Esophagus (tissue), 2 donors: ENCODE results near the gene CHMP1B. TPM values are rescaled to one million over a fixed set of nuclear protein-coding genes. Genes with fewer than 3 reads are reported as not detected.

Experiments used
- H3K27ac ChIP-seq, 2 donors: one replicate each; pipeline ENCODE4 v1.5.1; 2013; ENCODE audit warnings: low read depth in 2 of 2, mild to moderate bottlenecking in 2 of 2, inconsistent platforms in 1 of 2, low read length in 1 of 2, moderate library complexity in 1 of 2
- H3K27me3 ChIP-seq, 2 donors: one replicate each; pipeline ENCODE4 v1.6.1; 2013; ENCODE audit warnings: low read length in 2 of 2, control low read depth in 1 of 2, mild to moderate bottlenecking in 1 of 2; ENCODE audit not compliant: insufficient read depth in 2 of 2, control insufficient read depth in 1 of 2
- H3K36me3 ChIP-seq, 2 donors: one replicate each; pipeline ENCODE4 v1.6.1; 2013; ENCODE audit warnings: low read length in 1 of 2; ENCODE audit not compliant: control insufficient read depth in 2 of 2, insufficient read depth in 2 of 2
- H3K4me1 ChIP-seq, 2 donors: one replicate each; pipeline ENCODE4 v1.6.1; 2013; ENCODE audit warnings: low read length in 1 of 2; ENCODE audit not compliant: control insufficient read depth in 2 of 2, insufficient read depth in 2 of 2
- H3K4me3 ChIP-seq, 2 donors: one replicate each; pipeline ENCODE4 v1.5.1; 2013; ENCODE audit warnings: low read length in 2 of 2, mild to moderate bottlenecking in 2 of 2, low read depth in 1 of 2, moderate library complexity in 1 of 2
- H3K9me3 ChIP-seq, 2 donors: one replicate each; pipeline ENCODE4 v1.6.1; 2013; ENCODE audit warnings: mild to moderate bottlenecking in 2 of 2, low read depth in 1 of 2, low read length in 1 of 2, moderate library complexity in 1 of 2; ENCODE audit not compliant: control insufficient read depth in 2 of 2, insufficient read depth in 1 of 2
- WGBS, 2 donors: extraction: QIAGEN DNeasy Blood & Tissue Kit; methylation state at CpG; one replicate each; pipeline ENCODE4 v1.1.7; 2013; 5-methylcytosine and 5-hydroxymethylcytosine counted together
- polyA plus RNA-seq, 2 donors: library from polyadenylated mRNA; stranded (reverse); fragments of 200-250 nt; gene quantifications; one replicate each; pipeline ENCODE4 v1.2.3, GENCODE V29; 2013
- donor health status: healthy with polysubstance abuse.
- donor health status: Bipolar disorder and iron deficiency.

The CHMP1B gene
- polyA plus RNA-seq, 2 donors, result 26.8 to 31.5 TPM

DNA sequence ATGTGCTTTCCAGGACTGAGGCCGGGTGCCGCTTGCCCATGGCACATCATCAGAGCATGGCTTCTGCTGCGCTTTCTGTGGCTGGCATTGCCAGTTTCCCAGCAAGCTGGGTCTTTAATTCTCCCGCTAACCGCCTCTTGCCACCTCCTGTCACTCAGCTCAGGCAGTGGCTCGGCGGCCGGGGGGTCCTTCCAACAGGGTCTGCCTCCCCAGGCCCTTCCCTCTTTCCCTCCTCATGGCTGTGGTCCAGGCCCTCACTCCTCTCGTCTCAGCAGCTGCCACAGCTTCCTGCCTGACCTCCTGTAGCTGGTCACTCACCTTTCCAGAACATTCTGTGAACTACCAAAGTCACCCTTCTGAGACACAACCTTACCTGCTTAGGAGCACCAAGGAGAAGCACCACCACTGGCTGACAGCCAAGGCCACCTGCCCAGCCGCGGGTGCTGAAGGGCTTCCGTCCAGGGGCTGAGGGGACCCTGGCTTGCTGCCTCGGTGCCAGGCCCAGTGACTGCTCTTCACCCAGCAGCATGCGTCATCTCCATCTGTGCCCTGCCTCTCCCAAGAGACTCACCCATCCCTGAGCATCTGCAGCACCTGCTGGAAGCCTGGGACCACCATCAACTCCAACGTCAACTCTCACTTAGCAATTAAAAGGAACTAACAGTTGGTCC, 22.6 kb downstream of the CHMP1B start:
- peaks cover 0 to 6% of the 10 kb centered on the region in 2 donors for H3K36me3 ChIP-seq
- H3K4me1 ChIP-seq, result no peaks in the 10 kb centered on the region
- H3K27ac ChIP-seq, result no peak overlapping the region
- WGBS, 2 donors, result 77 to 84% methylated on average over 15 of the region's 15 CpGs
- no peaks in the 10 kb centered on the region for H3K9me3 ChIP-seq
- H3K27me3 ChIP-seq, result no peaks in the 10 kb centered on the region
- H3K4me3 ChIP-seq, result no peak overlapping the region

DNA sequence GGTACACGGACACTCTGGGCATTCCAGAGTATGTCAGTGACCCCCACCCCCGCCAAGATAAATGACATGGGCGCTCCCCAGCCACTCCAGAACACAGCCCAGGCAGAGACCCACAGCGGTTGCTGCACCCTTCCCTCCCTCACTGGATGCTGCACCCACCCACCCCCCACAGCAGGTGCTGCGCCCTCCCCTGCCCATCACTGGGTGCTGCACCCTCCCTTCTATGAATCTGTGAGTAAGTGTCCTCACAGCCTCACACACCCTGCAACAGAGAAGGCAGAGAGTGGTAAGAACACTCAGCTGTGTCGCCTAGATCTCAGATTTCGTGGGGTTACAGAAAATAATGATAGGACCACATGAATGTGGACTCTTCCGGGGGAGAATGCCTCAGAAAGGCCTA, 23.5 kb downstream of the CHMP1B start:
- 86% methylated on average over 8 of the region's 8 CpGs for WGBS, 2 donors
- Histone ChIP-seq H3K36me3 (peaks cover 0 to 6% of the 10 kb centered on the region in 2 donors), H3K9me3 (no peaks in the 10 kb centered on the region), H3K4me1 (no peaks in the 10 kb centered on the region), H3K27me3 (no peaks in the 10 kb centered on the region), H3K4me3 (no peak overlapping the region), H3K27ac (no peak overlapping the region)

DNA sequence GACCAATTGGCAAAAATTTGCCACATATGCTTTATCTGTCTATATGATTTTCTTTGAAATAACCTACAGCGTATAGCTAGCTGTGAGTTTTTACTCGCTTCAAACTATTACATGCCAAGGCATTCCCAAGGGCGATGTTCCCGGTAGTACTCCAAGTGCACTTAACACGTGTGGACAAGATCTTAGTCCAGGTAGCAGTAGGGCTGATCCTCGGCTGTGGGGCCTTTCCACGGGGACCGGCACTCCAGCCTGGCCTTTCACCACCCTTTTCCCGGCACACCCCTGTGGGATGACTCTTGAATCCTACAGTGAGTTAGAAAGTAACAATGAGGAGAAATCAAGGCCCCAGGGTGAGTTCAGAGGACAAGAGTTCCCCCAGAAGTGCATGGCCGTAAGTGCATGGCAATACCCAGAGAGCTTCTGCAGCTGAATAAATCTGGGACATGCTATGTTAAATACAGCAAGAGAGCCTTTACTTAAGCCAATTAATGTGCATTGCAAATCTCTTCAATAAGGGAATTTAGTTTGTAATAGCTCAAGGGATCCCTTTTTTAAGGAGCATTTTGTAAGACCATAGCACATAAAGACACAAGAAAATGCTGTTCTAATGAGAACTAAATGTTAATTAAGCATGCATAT, 26.4 kb downstream of the CHMP1B start:
- Histone ChIP-seq H3K27me3 (no peaks in the 10 kb centered on the region), H3K4me1 (no peaks in the 10 kb centered on the region), H3K4me3 (no peak overlapping the region), H3K9me3 (no peaks in the 10 kb centered on the region), H3K36me3 (peaks cover 3 to 12% of the 10 kb centered on the region in 2 donors), H3K27ac (no peak overlapping the region)
- 78 to 83% methylated on average over 10 of the region's 10 CpGs for WGBS, 2 donors

DNA sequence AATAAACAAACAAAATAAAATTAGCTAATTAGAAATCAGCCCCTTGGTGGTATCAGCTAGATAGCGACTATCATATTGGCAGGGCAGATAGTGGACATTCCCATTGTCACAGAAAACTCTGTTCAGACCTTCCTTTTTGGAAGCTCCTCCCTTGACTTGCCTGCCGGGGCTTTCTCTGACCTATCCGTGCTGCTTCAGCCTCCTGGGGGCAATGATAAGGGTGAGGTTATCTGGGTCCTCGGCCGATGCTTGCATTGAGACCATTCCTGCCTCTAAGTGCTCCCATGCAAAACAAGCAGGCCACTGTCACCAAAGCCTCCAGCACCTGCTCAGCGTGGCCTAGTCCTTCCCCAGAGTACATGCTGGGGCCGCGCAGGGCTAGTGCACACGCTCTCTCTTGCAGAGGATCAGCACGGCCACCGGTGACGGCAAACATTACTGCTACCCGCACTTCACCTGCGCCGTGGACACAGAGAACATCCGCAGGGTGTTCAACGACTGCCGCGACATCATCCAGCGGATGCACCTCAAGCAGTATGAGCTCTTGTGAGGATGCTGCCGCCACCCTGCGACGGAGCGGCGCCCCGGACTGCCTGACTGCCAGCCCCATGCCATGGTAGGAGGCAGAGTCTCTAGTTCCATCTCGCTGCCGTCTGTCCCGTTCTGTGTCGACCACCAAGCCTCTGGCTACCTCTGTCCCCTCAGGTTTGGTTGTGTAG, 29.5 kb downstream of the CHMP1B start:
- H3K36me3 ChIP-seq, result peaks cover 8 to 16% of the 10 kb centered on the region in 2 donors
- no peaks in the 10 kb centered on the region for H3K27me3 ChIP-seq
- H3K4me1 ChIP-seq, result no peaks in the 10 kb centered on the region
- H3K4me3 ChIP-seq, result no peak overlapping the region
- 93 to 94% methylated on average over 29 to 30 of the region's 30 CpGs for WGBS, 2 donors
- H3K27ac ChIP-seq, result no peak overlapping the region
- no peaks in the 10 kb centered on the region for H3K9me3 ChIP-seq

DNA sequence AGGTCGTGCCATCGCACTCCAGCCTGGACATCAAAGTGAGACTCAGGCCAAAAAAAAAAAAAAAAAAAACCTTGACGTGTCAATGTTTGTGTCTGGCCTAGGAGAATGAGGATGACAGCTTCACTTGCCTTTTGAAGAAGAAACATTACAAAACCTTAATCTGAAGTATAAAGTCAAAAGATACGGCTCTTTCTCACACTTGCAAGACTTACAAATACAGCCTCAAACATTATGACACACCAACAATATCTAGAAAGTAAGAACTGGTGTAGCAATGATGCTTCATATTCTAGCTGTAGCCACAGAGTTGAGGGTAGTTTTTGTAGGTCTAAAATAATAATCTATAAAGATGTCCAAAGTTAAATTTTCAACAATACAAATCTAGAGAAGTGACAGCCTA, 31.4 kb downstream of the CHMP1B start:
- 60 to 71% methylated on average over 4 of the region's 4 CpGs for WGBS, 2 donors
- Histone ChIP-seq H3K27me3 (no peaks in the 10 kb centered on the region), H3K4me3 (no peak overlapping the region), H3K27ac (no peak overlapping the region), H3K36me3 (peaks cover 8 to 21% of the 10 kb centered on the region in 2 donors), H3K4me1 (no peaks in the 10 kb centered on the region), H3K9me3 (no peaks in the 10 kb centered on the region)

DNA sequence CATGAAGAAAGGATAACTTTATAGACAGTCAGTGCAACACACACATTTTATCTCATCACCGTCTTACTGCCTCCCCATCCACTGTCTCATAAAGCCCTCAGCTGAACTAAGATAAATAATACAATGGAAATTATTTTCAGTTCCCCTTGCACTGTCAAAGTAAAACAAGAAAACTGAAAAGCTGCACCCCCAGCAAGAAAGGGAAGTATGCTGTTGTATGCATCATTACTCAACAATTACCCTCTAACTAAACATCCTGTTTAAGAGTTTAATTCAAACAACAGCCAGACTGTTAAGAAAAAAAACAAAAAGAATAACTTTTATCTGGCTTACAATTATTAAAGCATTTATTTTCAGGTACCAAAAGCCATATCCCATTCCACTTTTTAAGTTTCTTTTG, 31.9 kb downstream of the CHMP1B start:
- WGBS, 2 donors, result 64 to 65% methylated on average over 1 of the region's 1 CpG
- Histone ChIP-seq H3K27ac (no peak overlapping the region), H3K27me3 (no peaks in the 10 kb centered on the region), H3K9me3 (no peaks in the 10 kb centered on the region), H3K4me1 (no peaks in the 10 kb centered on the region), H3K36me3 (peaks cover 8 to 25% of the 10 kb centered on the region in 2 donors), H3K4me3 (no peak overlapping the region)

DNA sequence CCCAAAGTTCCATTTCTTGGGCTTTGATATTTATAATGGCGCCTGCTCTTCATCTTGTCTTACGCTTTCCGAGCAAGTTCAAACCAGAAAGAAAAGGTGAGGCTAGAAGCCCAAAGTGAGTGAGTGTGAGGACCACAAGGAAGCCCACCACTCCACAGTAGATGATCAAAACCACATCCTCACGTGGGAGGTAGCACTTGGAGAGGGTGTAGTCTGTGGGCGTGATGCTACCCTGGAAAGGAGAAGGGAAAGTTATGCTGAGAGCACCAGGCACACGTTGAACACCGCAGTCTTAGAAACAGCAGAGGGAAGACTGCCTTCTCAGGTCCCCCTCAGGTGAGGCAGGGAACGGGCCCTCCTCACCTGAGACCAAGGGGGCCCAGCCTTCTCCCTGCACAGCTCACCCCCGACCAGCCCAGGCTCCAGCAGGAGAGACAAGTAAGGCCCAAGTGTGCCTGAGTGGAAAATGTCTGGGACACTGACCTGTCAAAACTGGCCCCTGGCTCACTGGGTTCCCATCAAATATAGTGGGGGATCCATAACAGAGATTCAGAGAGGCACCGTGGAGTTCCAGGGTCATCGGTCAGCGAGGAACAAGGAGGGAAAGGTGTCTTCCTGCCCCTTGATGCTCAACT, 33.3 kb downstream of the CHMP1B start:
- no peaks in the 10 kb centered on the region for H3K27me3 ChIP-seq
- H3K4me3 ChIP-seq, result no peak overlapping the region
- 90 to 91% methylated on average over 12 of the region's 12 CpGs for WGBS, 2 donors
- no peaks in the 10 kb centered on the region for H3K4me1 ChIP-seq
- no peaks in the 10 kb centered on the region for H3K9me3 ChIP-seq
- H3K36me3 ChIP-seq, result peaks cover 8 to 25% of the 10 kb centered on the region in 2 donors
- H3K27ac ChIP-seq, result no peak overlapping the region

DNA sequence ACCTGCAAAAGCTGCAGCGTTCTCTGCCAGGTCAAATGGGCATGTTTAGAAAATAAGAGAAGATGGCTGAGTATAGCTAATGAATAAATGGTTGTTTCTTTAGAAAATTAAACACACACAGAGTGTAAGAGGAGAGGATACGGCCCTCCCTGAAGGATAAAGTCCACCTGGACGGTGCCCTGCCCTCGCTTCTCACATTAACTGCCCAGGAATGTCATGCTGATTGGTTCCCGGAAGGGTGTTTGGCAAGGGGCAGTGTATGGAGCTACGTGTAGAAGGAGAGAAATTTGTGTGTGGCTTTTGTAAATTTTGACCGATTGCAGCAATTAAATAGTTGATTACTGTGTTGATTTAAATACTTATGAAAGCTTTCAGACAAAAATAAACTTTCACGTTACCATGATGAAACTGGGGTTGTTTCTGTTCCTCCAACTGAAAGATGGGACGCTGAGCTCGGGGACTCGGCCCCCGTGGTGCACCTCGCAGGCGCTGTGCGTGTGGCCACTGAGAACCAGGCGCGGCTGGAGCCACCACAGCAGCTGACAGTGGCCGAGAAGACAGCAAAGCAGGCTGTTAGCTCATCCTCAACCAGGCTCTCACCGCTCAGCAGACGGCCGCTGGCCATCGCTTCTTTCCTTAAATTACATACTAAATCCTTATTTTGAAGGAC, 34.2 kb downstream of the CHMP1B start:
- Histone ChIP-seq H3K27ac (no peak overlapping the region), H3K4me3 (no peak overlapping the region), H3K4me1 (no peaks in the 10 kb centered on the region), H3K27me3 (no peaks in the 10 kb centered on the region), H3K9me3 (no peaks in the 10 kb centered on the region), H3K36me3 (peaks cover 8 to 25% of the 10 kb centered on the region in 2 donors)
- 82 to 86% methylated on average over 22 of the region's 22 CpGs for WGBS, 2 donors

DNA sequence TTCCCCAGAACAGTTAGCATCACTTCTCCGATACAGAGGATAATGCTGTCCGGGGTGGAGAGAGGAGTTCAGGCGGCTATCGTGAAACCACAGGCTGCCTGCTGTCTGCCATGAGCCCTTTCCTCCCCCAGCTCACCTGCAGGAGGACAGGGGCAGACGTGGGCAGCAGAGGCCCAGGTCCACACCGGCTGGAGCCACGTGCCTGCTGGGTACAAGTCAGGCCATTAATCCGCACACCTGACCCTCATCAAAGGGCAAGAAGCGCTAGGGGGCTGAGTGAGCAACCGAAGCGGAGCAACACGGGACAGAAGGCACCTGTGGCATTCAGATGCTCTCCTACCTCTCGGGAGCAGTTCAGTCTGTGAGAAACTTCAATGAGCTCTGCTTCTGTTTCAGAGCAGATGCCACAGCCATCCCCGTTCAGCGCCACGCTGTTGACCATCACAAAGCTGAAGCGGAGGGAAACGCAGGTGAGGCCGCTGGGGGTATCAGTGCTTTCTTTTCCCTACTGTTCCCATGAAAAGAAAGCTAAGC, 35.4 kb downstream of the CHMP1B start:
- 87 to 89% methylated on average over 19 of the region's 19 CpGs for WGBS, 2 donors
- Histone ChIP-seq H3K4me1 (no peaks in the 10 kb centered on the region), H3K4me3 (no peak overlapping the region), H3K36me3 (peaks cover 5 to 17% of the 10 kb centered on the region in 2 donors), H3K27me3 (no peaks in the 10 kb centered on the region), H3K9me3 (no peaks in the 10 kb centered on the region), H3K27ac (no peak overlapping the region)
